HL-60 (cell line): ENCODE measurements around the gene CCDC57.

Experiments
- CTCF ChIP-seq: IDR thresholded peaks from one replicate; pipeline ENCODE4 v1.5.1; 2011; ENCODE audit warnings: low read length, control low read depth, inconsistent platforms; ENCODE audit not compliant: insufficient read depth
- REST ChIP-seq: IDR thresholded peaks from 2 replicates; pipeline ENCODE4 v1.6.1; 2012; ENCODE audit warnings: low read depth; ENCODE audit not compliant: insufficient replicate concordance

GRCh38 chr17:82062076-82062983 lies 150.3 kb downstream of the CCDC57 start:
- no peak for TF ChIP-seq CTCF
- no peak for TF ChIP-seq REST
